HCT116 (cell line): ENCODE measurements around the gene ARAP1. TPM values are rescaled to one million over a fixed set of nuclear protein-coding genes. Genes with fewer than 3 reads are reported as not detected.

Source experiments
- ATAC-seq: fragments of 200-7000 bp; cut with Tn5 transposase; 2 replicates; pipeline ENCODE4 v1.9.1; 2020; ENCODE audit warnings: mild to moderate bottlenecking, moderate library complexity
- BruUV-seq: library from RNA; stranded (reverse); fragments of 400-500 nt; replicated peaks from 2 replicates; lab custom pipeline; 2021; lab: Mats Ljungman, UMichigan
- CTCF ChIA-PET: fragments of 300-600 bp; sonication (Branson Sonifier 250); formaldehyde crosslinking; loops from one replicate; lab custom pipeline; 2021; ENCODE audit warnings: antibody characterized with exemption; lab: Charles Lee
- POLR2A ChIA-PET: fragments of 300-600, 350-600 bp; sonication (Branson Sonifier 250); formaldehyde crosslinking; loops from one replicate; lab custom pipeline; 2021; ENCODE audit warnings: antibody characterized with exemption; lab: Charles Lee
- RAD21 ChIA-PET, 2 experiments: fragments of 300-600 bp; sonication (Branson Sonifier 250); formaldehyde crosslinking; loops; one replicate each; lab custom pipeline; 2023; ENCODE audit warnings: low total read pairs in 2 of 2; ENCODE audit not compliant: uncharacterized antibody in 2 of 2, unreplicated experiment in 2 of 2, low non-redundant PET in 1 of 2; lab: Charles Lee
- DNase-seq: peaks from one replicate; pipeline ENCODE4 v3.0.0-alpha.2; 2010; ENCODE audit warnings: low read depth, low spot score
- H2AFZ ChIP-seq: fragments of 200-600 bp; shearing (Covaris generic), sonication (generic); 2 replicates; pipeline ENCODE4 v1.6.1; 2017; ENCODE audit warnings: low read depth, mixed run types, mixed read lengths, antibody characterized with exemption, low read length; ENCODE audit not compliant: poor library complexity, severe bottlenecking
- H3K27ac ChIP-seq: 2 replicates; pipeline ENCODE4 v1.5.1; 2012; ENCODE audit warnings: low read depth, low read length
- H3K27me3 ChIP-seq: fragments of 200-600 bp; sonication (generic); 2 replicates; pipeline ENCODE4 v1.6.1; 2016; ENCODE audit warnings: mixed run types, low read length, mixed read lengths; ENCODE audit not compliant: insufficient read depth
- H3K36me3 ChIP-seq, 2 experiments: fragments of 200-500 bp in 1 of 2; fragments of 200-600 bp in 1 of 2; sonication (Bioruptor generic) in 1 of 2; sonication (generic) in 1 of 2; 2 replicates each; pipeline versions ENCODE4 v1.5.1 to v1.6.1; 2014 to 2016; ENCODE audit warnings: low read length in 2 of 2, inconsistent platforms in 1 of 2, mixed read lengths in 1 of 2, mixed run types in 1 of 2; ENCODE audit not compliant: insufficient read depth in 2 of 2, control insufficient read depth in 1 of 2
- H3K4me1 ChIP-seq, 2 experiments: fragments of 200-600 bp in 1 of 2; sonication (generic) in 1 of 2; 2 replicates each; pipeline versions ENCODE4 v1.5.1 to v1.6.1; 2012 to 2017; ENCODE audit warnings: low read length in 2 of 2, inconsistent platforms in 1 of 2, mild to moderate bottlenecking in 1 of 2, mixed read lengths in 1 of 2, mixed run types in 1 of 2, moderate library complexity in 1 of 2; ENCODE audit not compliant: insufficient read depth in 2 of 2, control insufficient read depth in 1 of 2
- H3K4me2 ChIP-seq: fragments of 200-600 bp; sonication (generic); 2 replicates; pipeline ENCODE4 v1.6.1; 2017; ENCODE audit warnings: mixed run types, low read length, mixed read lengths
- H3K4me3 ChIP-seq, 2 experiments: fragments of 200-600 bp in 1 of 2; sonication (generic) in 1 of 2; replicated peaks in 1 of 2; 2 replicates each; pipeline ENCODE4 v1.5.1; 2011 to 2016; ENCODE audit warnings: low read length in 2 of 2, control low read depth in 1 of 2, low read depth in 1 of 2, mild to moderate bottlenecking in 1 of 2, mixed read lengths in 1 of 2, mixed run types in 1 of 2
- H3K79me2 ChIP-seq: fragments of 200-600 bp; sonication (generic); 2 replicates; pipeline ENCODE4 v1.6.1; 2017; ENCODE audit warnings: mild to moderate bottlenecking, mixed run types, low read length, moderate library complexity, mixed read lengths; ENCODE audit not compliant: insufficient read depth
- H3K9ac ChIP-seq: fragments of 200-600 bp; sonication (generic); 2 replicates; pipeline ENCODE4 v1.6.1; 2016; ENCODE audit warnings: low read length, mixed read lengths
- H3K9me2 ChIP-seq: fragments of 200-600 bp; sonication (generic), shearing (Covaris generic); 2 replicates; pipeline ENCODE4 v1.6.1; 2017; ENCODE audit warnings: mixed run types, mild to moderate bottlenecking, moderate library complexity; ENCODE audit not compliant: insufficient read depth
- H3K9me3 ChIP-seq, 2 experiments: fragments of 200-500 bp in 1 of 2; fragments of 200-600 bp in 1 of 2; sonication (Bioruptor generic) in 1 of 2; sonication (generic) in 1 of 2; 2 replicates each; pipeline ENCODE4 v1.6.1; 2014 to 2017; ENCODE audit warnings: low read length in 2 of 2, mixed read lengths in 2 of 2, inconsistent platforms in 1 of 2, low read depth in 1 of 2, mild to moderate bottlenecking in 1 of 2, mixed run types in 1 of 2, moderate library complexity in 1 of 2; ENCODE audit not compliant: control insufficient read depth in 1 of 2, insufficient read depth in 1 of 2
- H4K20me1 ChIP-seq: fragments of 200-600 bp; sonication (generic), shearing (Covaris generic); 2 replicates; pipeline ENCODE4 v1.6.1; 2017; ENCODE audit warnings: mixed run types, mild to moderate bottlenecking, moderate library complexity; ENCODE audit not compliant: insufficient read depth
- EZH2 ChIP-seq: fragments of 200-600 bp; sonication (generic); IDR thresholded peaks from 2 replicates; pipeline ENCODE4 v1.6.1; 2017; ENCODE audit warnings: antibody characterized with exemption, mixed run types
- POLR2A ChIP-seq: IDR thresholded peaks from 2 replicates; pipeline ENCODE4 v1.7.0; 2011; ENCODE audit warnings: borderline replicate concordance; ENCODE audit not compliant: insufficient read depth, insufficient read length; ENCODE audit errors: extremely low read depth
- intact Hi-C: fragments of 100-400 bp; cut with micrococcal nuclease; formaldehyde crosslinking; loops from 2 replicates; pipeline ENCODE4 v1.10.0; 2022
- total RNA-seq: library from RNA; stranded (reverse); gene quantifications from one replicate; pipeline ENCODE4 v1.2.1, GENCODE V29; 2021; ENCODE audit not compliant: unreplicated experiment
- TF ChIP-seq, protein P1 (sequence below): IDR thresholded peaks from 2 replicates; pipeline ENCODE4 v1.6.1; 2012

The ARAP1 gene
- total RNA-seq, 1 experiment from 2014 or later = 57.4 TPM

DNA sequence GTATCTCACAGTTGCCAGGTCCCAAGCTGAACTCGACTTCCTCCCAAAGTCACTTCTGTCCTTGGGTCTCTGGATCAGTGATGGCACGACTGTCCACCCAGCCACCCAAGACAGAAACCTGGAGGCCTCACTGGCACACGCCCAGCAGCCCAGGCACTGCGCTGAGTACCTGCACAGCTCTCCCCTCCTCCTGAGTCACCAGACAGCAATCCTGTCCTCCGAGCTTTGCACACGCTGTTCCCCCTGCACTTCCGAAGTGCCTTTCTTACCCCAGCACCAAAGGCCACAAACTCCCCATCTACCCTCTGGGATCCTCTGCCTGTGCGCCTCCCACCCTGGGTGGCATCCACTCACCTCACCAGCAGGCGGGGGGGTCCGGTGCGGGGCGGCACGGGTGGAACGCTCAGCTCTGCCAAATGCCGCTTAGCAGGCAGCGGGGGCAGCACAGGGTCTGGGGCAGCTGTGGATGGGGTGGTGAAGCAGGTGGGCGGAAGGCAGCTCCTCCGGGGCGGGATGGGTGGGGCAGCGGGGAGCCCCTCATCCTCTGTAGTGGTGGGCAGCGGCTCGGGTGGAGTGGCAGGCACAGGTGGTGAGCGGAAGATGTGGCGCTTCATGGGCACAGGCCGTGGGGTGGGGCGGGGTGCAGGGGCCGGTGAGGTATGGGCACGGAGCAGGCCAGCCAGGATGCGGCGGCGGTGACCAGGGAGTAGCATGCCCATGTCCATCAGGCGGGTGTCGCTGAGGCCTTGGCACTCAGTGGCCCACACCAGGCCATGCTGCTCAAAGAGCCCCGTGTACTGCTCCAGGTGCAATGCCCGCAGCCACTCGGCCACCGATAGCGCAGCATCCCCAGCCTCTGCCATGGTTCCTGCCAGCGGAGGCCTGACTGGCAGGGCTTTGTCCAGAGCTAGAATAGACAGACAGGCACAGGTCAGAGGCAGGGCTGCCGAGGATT, 25.7 kb downstream of the ARAP1 start (continued):
- TF ChIP-seq POLR2A = no peak
- TF ChIP-seq, all 23 proteins: peak for 0

DNA sequence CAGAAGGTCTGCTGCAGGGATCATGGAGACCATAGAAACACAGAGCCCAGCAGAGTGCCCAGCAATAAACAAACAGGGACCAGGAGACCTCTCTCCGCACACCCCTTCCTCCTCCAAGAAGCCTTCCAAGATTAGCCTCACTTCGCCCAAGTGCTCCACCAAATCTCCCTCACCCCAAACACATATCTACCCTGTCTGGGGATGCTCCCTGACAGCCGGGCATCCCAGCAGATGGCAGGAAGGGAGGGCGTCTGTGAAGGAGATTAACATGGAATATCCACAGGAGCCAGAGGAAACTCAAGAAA, 26.5 kb downstream of the ARAP1 start:
- ChIA-PET CTCF (interaction anchor here (0.6 to 3.7 kb wide), 17 partner anchors 8 to 564 kb away, joined by 3 to 27 read pairs (median 4); partner anchors contain the start of genes ATG16L2 and STARD10), RAD21 (interaction anchor here (0.5 to 1.7 kb wide), 10 partner anchors 13 to 452 kb away, joined by 3 to 10 read pairs (median 5); partner anchors contain the start of gene STARD10 (in 1 of the 2)), POLR2A (no interaction called here)
- Histone ChIP-seq H3K27ac (no peak overlapping the region), H3K4me3 (no peak overlapping the region), H3K4me2 (no peak overlapping the region), H3K9me3 (no peaks in the 10 kb centered on the region), H3K9ac (no peak overlapping the region), H4K20me1 (no peaks in the 10 kb centered on the region), H2AFZ (no peak overlapping the region), H3K36me3 (no peaks in the 10 kb centered on the region), H3K4me1 (peaks cover 8 to 21% of the 10 kb centered on the region in 2 experiments), H3K9me2 (no peaks in the 10 kb centered on the region), H3K27me3 (no peaks in the 10 kb centered on the region), H3K79me2 (peaks cover 14% of the 10 kb centered on the region)
- no TSS peak for BruUV-seq
- intact Hi-C loops = loop anchor here (1.0 kb wide), 3 partner anchors 69 to 453 kb away; partner anchors contain the start of genes ATG16L2 and STARD10
- TF ChIP-seq, protein P1, sequence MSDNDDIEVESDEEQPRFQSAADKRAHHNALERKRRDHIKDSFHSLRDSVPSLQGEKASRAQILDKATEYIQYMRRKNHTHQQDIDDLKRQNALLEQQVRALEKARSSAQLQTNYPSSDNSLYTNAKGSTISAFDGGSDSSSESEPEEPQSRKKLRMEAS = no peak
- no peak for TF ChIP-seq EZH2
- no peak for DNase-seq
- ATAC-seq = no peak
